ENCODE data around the gene TRPV4.

- no peak for TF ChIP-seq CTCF (IDR thresholded peaks at IDR 0.05; ENCODE audit: borderline replicate concordance, extremely low read depth, low read length, poor library complexity, severe bottlenecking)
- TF ChIP-seq EZH2 (IDR thresholded peaks at IDR 0.05; ENCODE audit: borderline replicate concordance, low read depth, low read length, severe bottlenecking) = no peak
Observed at GRCh38 chr12:109796057-109796456, 37.1 kb downstream of the TRPV4 start.

Measured in DND-41 (cell line).